GM21576 (cell line): ENCODE results near the gene MEF2C.

Experiments
- ATAC-seq: cut with Tn5 transposase; IDR thresholded peaks from one replicate; pipeline ENCODE4 v1.9.1; 2021; ENCODE audit warnings: mild to moderate bottlenecking, moderate library complexity; ENCODE audit not compliant: unreplicated experiment

MEF2C gene

GRCh38 chr5:88889189-88890069 lies 6.4 kb upstream of the MEF2C start:
- ATAC-seq = peak; percentile 29

GRCh38 chr5:88888848-88889188 lies 5.8 kb upstream of the MEF2C start:
- peak; percentile 1 for ATAC-seq

- no peak for ATAC-seq
Observed at GRCh38 chr5:88888291-88888690, 5.3 kb upstream of the MEF2C start.

GRCh38 chr5:88887342-88887741 lies 4.4 kb upstream of the MEF2C start:
- no peak for ATAC-seq

- no peak for ATAC-seq
Observed at GRCh38 chr5:88886746-88887341, 3.9 kb upstream of the MEF2C start.

- ATAC-seq = no peak
Observed at GRCh38 chr5:88886252-88886651, 3.3 kb upstream of the MEF2C start.

- no peak for ATAC-seq
Observed at GRCh38 chr5:88885002-88885401, 2.0 kb upstream of the MEF2C start.

- ATAC-seq = no peak
Observed at GRCh38 chr5:88884608-88884877, 1.6 kb upstream of the MEF2C start.

GRCh38 chr5:88883836-88884607 lies 1.0 kb upstream of the MEF2C start:
- no peak for ATAC-seq

- no peak for ATAC-seq
Observed at GRCh38 chr5:88882276-88883038, 527 bp downstream of the MEF2C start.

- ATAC-seq = no peak
Observed at GRCh38 chr5:88881571-88881971, 1.4 kb downstream of the MEF2C start.

- ATAC-seq = no peak
Observed at GRCh38 chr5:88880201-88880600, 2.8 kb downstream of the MEF2C start.

GRCh38 chr5:88879724-88880123 lies 3.3 kb downstream of the MEF2C start:
- ATAC-seq = no peak

GRCh38 chr5:88878976-88879375 lies 4.0 kb downstream of the MEF2C start:
- ATAC-seq = no peak

- no peak for ATAC-seq
Observed at GRCh38 chr5:88877826-88878225, 5.2 kb downstream of the MEF2C start.

GRCh38 chr5:88876714-88877113 lies 6.3 kb downstream of the MEF2C start:
- no peak for ATAC-seq

- ATAC-seq = peak; percentile 60
Observed at GRCh38 chr5:88875341-88876234, 7.4 kb downstream of the MEF2C start.

GRCh38 chr5:88873447-88873846 lies 9.5 kb downstream of the MEF2C start:
- no peak for ATAC-seq

GRCh38 chr5:88872971-88873370 lies 10.0 kb downstream of the MEF2C start:
- no peak for ATAC-seq

- no peak for ATAC-seq
Observed at GRCh38 chr5:88870285-88870684, 12.7 kb downstream of the MEF2C start.
